ENCODE measurements around the gene PNISR. TPM values are rescaled to one million over a fixed set of nuclear protein-coding genes. Genes with fewer than 3 reads are reported as not detected.
"Not testable (repeated sequence)": the region's sequence is repeated elsewhere in the genome, so short reads cannot be mapped to it uniquely, and the experiment has no call there.

Gene PNISR
- 100 to 1,000 TPM; 212 to 440 (median 386) TPM for polyA plus RNA-seq (ENCODE audit: insufficient read depth in 1 of 5, insufficient read length in 5 of 5, low replicate concordance in 1 of 5)
- long read RNA-seq, donor 1, full-length matches to known transcripts, result 66 of 143 reads
- long read RNA-seq, donor 1, partial matches to known transcripts, result 61 of 143 reads
- long read RNA-seq, donor 1, other reads (novel, unspliced or antisense), result 16 of 143 reads
- long read RNA-seq, donor 2, full-length matches to known transcripts, result 22 of 32 reads
- long read RNA-seq, donor 2, partial matches to known transcripts, result 0 of 32 reads
- long read RNA-seq, donor 2, other reads (novel, unspliced or antisense), result 10 of 32 reads
- long read RNA-seq, donor 3, full-length matches to known transcripts, result 51 of 122 reads
- long read RNA-seq, donor 3, partial matches to known transcripts, result 66 of 122 reads
- long read RNA-seq, donor 3, other reads (novel, unspliced or antisense), result 5 of 122 reads
- long read RNA-seq, donor 4, transcript PNISR-203 (2 exons, 2,178 nt), result major isoform, 43 of 60 reads
- long read RNA-seq, donor 4, partial matches to known transcripts, result 13 of 60 reads
- long read RNA-seq, donor 4, other reads (novel, unspliced or antisense), result 0 of 60 reads
- long read RNA-seq, donor 5, full-length matches to known transcripts, result 48 of 116 reads
- long read RNA-seq, donor 5, partial matches to known transcripts, result 55 of 116 reads
- long read RNA-seq, donor 5, other reads (novel, unspliced or antisense), result 13 of 116 reads
- long read RNA-seq, donor 6, full-length matches to known transcripts, result 60 of 103 reads
- long read RNA-seq, donor 6, partial matches to known transcripts, result 35 of 103 reads
- long read RNA-seq, donor 6, other reads (novel, unspliced or antisense), result 8 of 103 reads
- long read RNA-seq, donor 7, full-length matches to known transcripts, result 20 of 36 reads
- long read RNA-seq, donor 7, partial matches to known transcripts, result 8 of 36 reads
- long read RNA-seq, donor 7, other reads (novel, unspliced or antisense), result 8 of 36 reads
- long read RNA-seq, donor 8, full-length matches to known transcripts, result 23 of 28 reads
- long read RNA-seq, donor 8, partial matches to known transcripts, result 5 of 28 reads
- long read RNA-seq, donor 8, other reads (novel, unspliced or antisense), result 0 of 28 reads

DNA sequence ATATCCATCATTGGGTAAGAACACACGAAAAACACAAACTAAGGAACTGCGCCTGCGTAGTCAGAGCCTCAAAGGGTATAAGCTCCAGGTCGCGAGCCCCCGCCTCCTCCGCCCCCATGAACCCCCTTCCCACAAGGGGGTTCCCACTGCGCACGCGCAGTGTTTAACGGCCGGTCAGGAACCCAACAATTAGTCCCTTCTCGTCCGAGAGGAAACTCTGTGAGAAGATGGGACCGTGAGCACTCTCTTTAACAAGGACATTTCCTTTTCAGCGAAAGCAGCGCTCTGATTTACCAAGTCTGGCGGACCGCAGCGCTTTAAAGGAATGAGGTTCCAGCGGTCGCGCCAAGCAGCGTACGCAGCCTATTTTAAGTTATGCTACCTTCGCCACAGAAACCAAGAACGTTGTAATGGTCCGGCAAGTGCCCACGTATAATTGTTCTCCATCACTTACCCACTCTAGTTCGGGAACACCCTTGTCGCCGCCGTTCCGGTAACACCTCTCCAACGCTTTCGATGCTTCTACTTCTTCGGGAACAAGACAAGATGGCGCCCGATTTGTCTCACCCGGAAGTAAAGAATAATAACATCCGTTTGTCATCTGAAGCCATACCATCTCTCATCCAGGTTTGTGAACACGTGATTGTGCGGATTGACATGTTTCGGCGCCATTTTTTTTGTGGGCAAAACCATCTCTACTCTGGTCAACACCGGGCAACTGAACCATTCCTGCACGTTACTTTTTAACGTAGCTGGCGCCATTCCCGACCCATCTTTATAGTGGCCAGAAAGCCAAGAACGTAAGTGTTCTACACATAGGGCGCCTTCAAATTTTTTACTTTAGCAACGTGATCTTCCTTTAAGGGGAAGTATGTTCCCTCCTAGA, at the start of gene PNISR:
Gene PNISR, minus strand, starts transcription at position 548 of the 886 bp plus-strand sequence. CDS start 10,649 bp downstream, outside the sequence.
- DNase-seq, result peak; percentile 97 to 98

GRCh38 chr6:99473730-99474129, 48.6 kb upstream of the PNISR start:
- DNase-seq, result no peak

- DNase-seq, result no peak
Observed at GRCh38 chr6:99471638-99472037, 46.5 kb upstream of the PNISR start.

DNA sequence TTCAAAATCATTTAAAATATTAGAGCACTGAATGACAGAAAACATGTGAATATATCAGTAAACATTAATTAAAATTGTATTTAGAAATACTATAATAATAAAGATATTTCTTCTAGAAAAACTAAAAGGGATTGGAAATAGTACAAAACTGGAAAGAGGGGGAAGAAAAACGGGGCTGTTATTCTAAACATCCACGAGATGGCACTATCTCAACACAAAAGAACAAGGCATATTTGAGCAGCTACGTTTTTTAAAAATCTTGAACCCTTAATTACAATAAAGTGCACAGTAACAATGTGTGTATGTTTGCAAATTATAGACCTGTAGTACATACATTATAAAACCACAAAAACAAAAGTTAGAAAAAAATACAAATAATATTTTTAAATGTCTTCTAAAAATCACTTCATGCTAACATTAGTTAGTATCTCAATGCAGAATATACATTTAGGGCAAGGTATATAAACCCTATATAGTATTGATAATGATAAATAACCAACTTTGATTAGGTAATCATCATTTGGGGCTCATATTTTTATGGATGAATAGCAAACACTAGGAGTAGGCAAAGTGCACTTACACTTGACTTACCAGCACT, 42.5 kb upstream of the PNISR start:
- peak; percentile 1 to 3 for DNase-seq

DNA sequence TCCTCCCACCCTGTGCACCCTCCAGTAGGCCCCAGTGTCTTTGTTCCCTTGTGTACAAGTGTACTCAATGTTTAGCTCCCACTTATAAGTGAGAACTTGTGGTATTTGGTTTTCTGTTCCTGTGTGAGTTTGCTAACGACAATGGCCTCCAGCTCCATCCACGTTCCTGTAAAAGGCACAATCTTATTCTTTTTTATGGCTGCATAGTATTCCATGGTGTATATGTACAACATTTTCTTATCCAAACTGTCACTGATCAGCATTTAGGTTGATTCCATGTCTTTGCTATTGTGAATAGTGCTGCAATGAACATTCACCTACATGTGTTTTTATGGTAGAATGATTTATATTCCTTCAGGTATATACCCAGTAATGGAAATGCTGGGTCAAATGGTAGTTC, 34.0 kb upstream of the PNISR start:
- not testable (repeated sequence) for DNase-seq

GRCh38 chr6:99458319-99458718, 33.2 kb upstream of the PNISR start:
- no peak for DNase-seq

GRCh38 chr6:99446076-99446475, 21.0 kb upstream of the PNISR start:
- DNase-seq, result no peak

DNA sequence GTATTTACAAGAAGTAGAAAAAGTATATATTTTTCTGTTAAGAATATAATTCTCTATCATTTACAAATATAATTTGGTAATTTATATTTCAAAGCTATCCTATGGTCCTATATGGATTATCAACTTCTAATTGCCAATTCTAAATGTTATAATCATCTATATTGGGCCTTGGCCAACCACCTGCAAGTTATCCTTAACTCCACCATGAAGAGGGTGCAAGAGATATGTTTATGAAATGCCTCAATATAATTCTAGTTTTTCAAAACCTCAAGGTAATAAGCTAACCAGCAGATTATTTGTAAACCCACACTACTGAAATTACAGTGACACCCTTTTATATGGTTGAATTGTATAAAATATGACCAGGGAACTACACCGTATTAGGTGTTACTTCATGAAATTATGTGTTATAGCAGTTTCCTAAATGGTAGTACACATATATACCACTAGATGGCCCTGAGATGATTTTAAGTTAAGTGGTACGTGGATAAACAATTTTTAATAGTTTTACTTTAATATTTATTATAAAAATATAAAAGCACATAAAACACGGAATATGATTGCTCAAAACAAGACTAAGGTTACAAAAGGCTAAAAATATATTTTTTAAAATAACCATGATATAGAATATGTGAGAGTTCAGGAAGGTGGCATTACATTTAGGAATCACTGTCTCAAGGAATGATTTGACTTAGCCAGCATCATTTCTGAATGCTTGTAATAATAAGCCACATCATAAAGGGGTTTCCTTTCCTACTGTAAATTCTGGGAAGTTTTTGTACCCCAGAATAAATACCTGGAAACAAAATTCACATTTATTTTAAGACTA, 9.8 kb upstream of the PNISR start:
- peak; percentile 6 to 9 for DNase-seq

DNA sequence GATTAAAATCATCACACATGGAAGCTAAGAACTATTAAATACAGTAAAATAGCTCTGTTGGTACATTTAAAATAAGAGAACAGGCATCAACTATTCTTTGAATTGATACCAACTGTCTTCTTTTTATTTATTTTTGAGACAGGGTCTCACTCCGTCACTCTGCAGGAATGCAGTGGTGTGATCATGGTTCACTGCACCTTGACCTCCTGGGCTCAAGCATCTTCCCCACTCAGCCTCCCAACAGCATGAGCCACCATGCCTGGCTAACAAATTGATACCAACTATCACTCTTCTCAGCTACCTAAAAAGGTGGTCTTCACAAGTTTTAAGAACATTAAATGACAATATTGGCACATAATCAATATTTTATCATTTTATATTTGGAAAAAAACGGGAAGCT, 7.8 kb upstream of the PNISR start:
- DNase-seq, result no peak

GRCh38 chr6:99431901-99432300, 6.8 kb upstream of the PNISR start:
- no peak for DNase-seq

DNA sequence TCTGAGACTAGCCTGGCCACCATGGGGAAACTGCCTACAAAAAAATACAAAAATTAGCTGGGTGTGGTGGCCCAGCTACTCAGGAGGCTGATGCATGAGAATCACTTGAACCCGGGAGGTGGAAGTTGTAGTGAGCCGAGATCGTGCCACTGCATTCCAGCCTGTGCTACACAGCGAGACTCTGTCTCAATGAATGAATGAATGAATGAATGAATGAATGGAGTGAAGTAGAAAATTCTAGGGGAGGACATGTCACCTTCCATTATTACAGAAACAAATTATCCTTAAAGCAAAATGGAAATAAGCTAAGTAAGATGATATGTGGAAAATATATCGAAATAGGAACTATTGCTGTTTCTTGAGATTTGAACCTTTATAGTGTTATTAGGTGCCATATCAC, 2.9 kb upstream of the PNISR start:
- DNase-seq, result no peak

GRCh38 chr6:99426451-99426757, 1.3 kb upstream of the PNISR start:
- DNase-seq, result no peak

DNA sequence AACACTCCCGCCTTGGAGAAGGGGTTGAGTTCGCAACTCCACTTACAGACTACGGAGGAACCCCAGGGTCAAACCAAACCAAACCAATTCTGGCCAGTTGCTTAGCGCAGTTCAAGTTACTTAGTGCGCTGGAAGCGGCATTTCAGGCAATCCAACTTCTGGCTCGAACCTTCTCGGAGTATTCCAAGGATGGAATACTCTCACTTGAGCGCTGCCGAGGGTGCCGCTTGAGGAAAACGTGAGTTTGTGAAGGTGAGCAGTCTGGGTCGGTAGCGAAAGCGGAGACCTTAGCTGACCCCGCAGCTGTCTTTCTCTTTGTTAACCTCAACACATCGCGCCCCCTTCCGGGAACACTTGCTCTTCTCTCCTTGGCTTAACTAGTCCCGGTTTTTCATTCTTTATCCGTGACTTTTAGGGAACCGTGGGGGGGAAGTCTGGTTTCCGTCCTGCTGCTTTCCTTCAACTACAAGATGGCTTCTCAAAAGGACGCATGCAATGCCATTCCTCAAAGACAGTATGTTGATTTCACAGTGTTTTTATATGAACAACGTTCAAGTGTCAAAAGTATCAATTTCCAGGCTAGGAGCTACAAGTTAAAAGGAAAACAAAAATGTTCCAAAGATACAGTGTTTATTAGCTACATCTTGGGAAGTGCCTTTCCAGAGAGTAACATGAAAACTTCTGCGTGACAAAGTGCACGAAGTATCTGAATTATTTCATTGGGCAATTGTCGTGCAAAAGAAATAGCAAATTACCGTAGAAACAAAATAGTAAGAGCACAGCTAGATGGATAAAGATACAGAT, 741 bp upstream of the PNISR start:
- DNase-seq, result peak in 1 of 2 donors; percentile 89

- DNase-seq, result no peak
Observed at GRCh38 chr6:99424022-99424421, 1.1 kb downstream of the PNISR start.

DNA sequence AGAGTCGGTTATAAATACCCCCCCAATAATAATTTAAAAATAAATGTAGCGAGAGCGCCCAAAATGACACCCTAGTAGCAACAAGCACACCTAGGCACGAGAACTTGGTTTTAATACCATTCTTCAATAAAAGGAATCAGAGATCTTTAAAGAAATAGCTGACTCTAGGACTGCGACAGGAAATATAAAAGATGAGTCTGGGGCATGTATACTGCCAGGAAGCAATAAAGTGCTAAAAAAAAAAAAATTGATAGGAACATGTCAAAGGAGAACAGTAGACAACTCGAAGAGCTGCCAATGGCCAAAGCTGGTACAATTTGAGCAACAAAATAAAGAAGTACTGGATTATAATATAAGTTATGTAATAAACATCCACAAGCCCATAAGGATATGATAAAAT, 2.2 kb downstream of the PNISR start:
- no peak for DNase-seq

GRCh38 chr6:99416892-99417767, 8.0 kb downstream of the PNISR start:
- no peak for DNase-seq

GRCh38 chr6:99416226-99416625, 8.9 kb downstream of the PNISR start:
- no peak for DNase-seq

- DNase-seq, result no peak
Observed at GRCh38 chr6:99415446-99415845, 9.7 kb downstream of the PNISR start.

All from right lung (tissue), 10 donors.